Stimulated activated CD4-positive, alpha-beta T cell treated with anti-CD3 and anti-CD28 coated beads, Interleukin-1b, Interleukin-23, amount 100 ng/mL, for 24 hours (primary cell): ENCODE data around the gene IMMP2L.
"Not testable (repeated sequence)": the region's sequence is repeated elsewhere in the genome, so short reads cannot be mapped to it uniquely, and the experiment has no call there.

Experiments
- DNase-seq, 4 experiments: peaks; one replicate each; pipeline ENCODE4 v3.0.0-alpha.2; 2020; ENCODE audit warnings: low read depth in 4 of 4, low spot score in 1 of 4

The IMMP2L gene

DNA sequence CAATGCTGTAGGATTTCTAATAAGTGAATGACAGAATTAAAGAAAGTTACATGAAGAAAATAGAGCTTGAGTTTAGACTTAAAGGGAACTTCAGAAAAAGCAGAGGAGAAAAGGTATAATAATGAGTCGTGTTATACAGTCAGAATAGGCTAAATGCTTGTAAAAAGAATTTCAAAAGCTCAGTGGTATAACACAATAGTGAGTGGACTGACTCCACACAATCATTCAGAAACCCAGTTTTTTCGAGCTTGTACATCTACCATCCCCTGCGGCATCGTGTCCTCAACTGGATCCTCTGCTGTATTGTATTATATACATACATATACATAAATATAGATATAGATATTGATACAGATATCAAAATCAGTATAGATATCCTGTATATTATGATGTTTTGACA is 52.2 kb downstream of the IMMP2L start:
- DNase-seq, result no peak

DNA sequence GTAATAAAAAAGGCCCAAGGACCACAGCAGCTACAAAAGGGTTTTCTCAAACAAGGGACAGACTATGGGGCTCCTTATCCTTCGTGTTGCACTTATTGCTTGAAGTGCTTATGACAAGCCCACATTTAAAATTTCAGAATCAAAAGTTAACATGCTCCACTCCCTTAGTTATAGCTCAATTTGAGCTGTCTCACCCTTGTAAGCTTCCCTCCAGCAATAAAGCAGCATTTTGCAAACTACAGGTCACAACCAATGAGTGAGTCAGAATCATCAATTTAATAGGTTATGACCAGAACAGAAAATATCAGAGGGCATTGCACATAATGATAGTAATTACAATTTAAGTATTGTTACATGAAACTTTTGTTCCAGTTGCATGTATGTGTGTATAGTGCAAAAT is 53.0 kb downstream of the IMMP2L start:
- DNase-seq, result no peak

DNA sequence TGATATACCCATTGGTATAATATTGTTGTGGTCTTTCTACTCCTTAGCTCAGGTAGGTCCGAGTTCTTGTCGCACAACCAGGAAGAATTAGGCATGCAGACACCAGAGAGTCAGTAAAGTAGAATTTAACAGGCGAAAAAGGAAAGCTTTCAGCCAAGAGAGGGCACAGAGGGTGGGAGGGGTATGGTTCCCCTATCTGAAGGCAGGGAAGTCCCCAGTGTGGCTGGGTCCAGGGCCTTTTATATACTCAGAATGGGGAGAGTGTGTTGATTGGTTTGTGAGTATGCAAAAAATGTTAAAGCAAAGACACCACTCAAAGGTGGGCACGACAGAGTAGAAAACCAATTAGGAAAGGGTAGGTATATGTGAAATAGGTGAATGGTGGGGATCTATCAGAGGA is 53.9 kb downstream of the IMMP2L start:
- DNase-seq, result no peak

DNA sequence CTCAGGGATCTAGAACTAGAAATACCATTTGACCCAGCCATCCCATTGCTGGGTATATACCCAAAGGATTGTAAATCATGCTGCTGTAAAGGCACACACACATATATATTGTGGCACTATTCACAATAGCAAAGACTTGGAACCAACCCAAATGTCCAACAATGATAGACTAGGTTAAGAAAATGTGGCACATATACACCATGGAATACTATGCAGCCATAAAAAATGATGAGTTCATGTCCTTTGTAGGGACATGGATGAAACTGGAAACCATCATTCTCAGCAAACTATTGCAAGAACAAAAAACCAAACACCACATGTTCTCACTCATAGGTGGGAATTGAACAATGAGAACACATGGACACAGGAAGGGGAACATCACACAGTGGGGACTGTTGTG is 56.9 kb downstream of the IMMP2L start:
- DNase-seq, result not testable (repeated sequence)

DNA sequence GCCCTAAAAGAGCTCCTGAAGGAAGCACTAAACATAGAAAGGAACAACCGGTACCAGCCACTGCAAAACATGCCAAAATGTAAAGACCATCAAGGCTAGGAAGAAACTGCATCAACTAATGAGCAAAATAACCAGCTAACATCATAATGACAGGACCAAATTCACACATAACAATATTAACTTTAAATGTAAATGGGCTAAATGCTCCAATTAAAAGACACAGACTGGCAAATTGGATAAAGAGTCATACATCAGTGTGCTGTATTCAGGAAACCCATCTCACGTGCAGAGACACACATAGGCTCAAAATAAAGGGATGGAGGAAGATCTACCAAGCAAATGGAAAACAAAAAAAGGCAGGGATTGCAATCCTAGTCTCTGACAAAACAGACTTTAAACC is 60.5 kb downstream of the IMMP2L start:
- DNase-seq, result not testable (repeated sequence)

DNA sequence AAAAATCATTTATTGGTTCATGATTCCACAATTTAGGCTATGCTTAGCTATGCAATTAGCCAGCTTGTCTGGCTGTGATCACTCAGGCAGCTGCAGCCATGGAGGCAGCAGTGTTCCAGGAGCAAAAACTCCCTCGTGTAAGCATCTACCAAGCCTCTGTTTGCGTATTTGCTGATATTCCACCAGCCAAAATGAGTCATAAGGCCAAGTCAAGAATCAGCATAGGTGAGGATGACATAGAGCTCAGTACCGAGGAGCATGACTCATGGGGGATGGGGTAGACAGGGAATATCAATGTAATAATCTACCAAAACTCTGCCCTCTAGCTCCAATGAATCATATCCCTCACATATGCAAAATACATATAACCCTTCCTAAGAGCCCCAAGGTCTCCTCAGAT is 63.3 kb downstream of the IMMP2L start:
- DNase-seq, result peak in 1 of 4 experiments; percentile 9

DNA sequence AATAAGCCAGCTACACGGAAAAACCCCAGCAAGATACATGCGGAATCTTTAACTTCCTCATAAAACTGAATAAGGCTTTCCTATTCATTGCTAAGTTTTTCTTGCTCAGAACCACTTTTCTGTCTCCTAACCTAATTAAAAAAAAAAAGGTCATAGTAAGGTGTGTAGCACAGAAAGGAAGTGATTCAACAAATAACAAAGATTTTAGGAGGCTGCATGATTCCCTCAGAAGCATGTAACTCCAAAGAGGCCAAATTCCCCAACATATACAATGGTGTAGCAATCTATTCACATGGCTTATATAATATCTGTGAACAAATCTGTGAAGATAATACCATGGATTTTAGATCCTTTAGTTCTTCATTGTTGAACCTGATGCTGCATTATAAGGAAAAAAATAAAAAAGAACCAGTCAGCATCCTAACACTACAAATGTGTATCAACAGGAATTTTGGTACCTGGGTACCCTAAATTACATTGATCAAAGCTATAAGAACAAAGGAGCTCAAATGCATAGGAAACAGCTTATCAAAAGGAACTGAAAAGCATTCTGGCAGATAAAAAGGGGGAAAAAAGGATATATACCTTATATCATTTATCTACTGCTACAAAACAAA is 63.8 kb downstream of the IMMP2L start:
- DNase-seq, result no peak

DNA sequence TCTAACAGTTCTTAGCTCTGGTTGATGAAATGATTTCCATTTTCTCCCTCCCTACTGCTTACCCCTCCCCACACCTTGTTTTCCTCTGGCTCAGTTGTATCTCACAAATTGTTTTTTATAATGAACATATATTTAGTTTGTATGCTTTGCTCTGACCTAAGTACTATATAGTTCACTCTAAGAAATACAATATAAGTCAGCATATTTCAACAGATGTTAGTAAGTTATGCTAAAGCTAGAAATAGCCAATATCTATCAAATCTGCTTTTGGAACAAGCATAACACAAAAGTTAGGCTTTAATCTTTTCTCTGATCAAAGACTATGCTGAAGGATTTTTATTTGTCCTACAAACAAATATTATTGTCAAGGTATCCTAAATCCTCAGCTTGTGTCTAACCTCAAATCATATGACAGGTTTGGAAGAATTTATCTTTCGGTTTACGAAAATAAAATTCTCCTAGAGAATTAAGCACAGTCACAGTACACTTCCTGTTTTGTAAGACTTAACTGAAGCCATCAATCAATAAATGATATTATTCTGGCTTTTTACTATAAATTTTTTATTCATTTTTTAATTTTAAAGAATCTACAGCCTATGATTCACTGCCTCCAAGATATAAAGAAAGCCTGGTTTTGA is 67.0 kb downstream of the IMMP2L start:
- no peak for DNase-seq

DNA sequence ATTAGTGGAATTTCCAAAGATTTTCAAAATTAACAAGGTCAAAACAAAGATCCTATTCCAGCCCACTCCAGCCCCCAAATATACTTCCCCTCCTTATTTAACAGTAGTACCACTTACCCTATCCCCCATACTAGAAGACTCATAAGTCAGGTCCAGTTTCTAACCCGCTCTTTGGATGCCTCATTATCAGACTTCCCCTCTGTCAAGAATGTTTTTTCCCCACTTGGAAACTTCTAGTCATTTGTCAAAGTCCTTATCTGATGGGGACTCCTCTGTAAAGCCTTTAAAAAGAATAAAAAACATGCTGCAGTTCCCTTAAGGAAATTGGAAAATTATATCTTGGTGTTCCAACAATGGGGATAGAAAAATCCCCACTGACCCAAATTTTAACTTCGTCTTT is 70.1 kb downstream of the IMMP2L start:
- DNase-seq, result no peak

DNA sequence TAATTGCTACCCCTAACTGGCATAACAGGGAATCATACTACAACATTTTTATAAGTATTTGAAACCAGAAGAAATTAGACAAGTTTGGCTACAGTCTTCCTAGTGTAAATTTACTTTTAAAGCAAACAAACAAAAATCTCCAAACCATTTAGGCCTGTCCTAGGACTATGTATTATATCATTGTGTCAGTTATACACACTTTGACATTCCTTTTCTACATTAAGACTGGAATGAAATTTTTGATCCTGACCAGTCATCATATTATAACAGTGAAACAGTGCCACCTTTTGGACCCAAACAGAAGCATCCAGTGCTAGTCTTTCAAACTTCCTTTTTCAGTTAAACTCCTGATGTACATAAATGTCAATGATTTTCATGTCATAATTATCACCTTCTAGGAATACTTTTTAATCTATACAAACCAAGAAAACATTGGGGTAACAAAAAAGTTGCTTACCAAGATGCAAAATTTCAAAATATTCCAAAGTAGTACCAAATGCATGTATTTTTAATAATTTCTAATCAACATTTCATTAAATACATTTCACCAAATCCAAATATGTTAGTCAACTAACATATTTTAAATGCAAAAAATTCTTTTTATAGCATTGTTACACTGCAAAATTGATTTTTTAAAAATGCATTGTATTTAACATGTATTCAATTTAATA is 75.7 kb downstream of the IMMP2L start:
- DNase-seq, result no peak

DNA sequence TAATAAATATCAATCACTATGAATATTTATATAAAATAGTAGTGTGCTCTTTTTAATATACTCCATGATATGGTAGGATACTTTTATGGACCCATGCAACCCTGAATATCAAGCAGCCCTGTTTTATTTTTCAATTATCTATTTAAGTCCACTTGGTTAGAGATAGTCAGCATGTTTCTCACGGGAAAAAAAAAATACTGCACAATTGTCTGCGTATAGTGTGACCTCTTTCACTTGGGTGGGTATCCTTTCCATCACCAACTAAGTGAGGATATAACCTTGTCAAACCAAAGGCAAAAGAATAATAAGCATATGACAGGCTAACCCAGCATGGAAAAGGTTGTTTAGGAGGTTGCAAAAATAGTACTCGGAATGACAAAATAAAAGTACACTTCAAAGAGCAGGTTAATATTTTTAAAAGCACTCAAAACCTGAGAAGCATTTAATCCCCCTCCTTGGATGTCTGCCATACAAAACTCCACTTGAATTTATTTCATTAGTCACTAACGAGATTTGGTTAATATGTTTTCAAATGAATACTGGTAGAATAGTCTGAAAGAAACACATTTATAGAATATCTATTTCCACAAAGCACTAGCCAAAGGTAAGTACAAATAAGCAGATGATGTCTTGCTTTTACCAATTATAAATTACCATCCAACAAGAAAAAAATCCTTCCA is 76.5 kb downstream of the IMMP2L start:
- no peak for DNase-seq

DNA sequence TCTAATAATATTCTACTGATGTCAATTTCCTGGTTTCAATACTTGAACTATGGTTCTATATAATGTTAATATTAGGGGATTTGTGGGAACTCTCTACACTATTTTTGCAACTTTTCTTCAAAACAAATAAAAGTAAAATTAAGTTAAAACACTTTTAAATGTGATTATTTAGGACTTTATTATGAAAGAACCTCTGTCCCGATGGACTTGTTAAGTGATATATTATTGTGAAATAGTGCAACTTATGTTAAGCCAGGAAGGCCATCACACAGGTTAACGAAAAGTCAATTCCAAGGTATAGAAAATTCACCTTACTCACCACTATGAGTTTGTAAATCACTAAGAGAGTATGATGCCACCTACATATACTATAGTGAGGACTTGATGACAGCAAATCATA is 79.2 kb downstream of the IMMP2L start:
- no peak for DNase-seq

DNA sequence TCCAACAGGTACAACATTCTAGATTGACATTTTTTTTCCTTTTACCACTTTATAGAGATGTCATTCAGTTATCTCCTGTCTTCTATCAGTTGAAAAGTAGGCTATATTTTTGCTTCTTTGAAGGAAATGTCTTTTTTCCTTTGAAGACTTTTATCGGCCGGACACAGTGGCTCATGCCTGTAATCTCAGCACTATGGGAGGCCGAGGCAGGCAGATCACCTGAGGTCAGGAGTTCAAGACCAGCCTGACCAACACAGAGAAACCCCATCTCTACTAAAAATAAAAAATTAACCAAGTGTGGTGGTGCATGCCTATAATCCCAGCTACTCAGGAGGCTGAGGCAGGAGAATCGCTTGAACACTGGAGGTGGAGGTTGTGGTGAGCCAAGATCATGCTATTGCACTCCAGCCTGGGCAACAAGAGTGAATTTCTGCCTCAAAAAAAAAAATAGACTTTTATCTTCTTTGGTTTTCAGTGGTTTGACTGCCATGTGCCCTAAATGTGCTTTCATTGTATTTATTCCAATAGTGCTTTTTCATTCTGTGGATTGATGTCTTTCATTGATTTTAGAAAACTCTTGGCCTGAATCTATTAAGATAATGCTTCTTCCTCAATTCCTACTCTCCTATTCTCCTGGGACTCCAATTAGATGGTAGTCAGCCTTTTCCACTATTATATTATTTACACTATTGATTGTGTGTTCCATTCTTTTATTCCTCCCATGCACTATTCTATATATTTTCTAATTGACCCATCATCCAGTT is 84.6 kb downstream of the IMMP2L start:
- DNase-seq, result no peak

DNA sequence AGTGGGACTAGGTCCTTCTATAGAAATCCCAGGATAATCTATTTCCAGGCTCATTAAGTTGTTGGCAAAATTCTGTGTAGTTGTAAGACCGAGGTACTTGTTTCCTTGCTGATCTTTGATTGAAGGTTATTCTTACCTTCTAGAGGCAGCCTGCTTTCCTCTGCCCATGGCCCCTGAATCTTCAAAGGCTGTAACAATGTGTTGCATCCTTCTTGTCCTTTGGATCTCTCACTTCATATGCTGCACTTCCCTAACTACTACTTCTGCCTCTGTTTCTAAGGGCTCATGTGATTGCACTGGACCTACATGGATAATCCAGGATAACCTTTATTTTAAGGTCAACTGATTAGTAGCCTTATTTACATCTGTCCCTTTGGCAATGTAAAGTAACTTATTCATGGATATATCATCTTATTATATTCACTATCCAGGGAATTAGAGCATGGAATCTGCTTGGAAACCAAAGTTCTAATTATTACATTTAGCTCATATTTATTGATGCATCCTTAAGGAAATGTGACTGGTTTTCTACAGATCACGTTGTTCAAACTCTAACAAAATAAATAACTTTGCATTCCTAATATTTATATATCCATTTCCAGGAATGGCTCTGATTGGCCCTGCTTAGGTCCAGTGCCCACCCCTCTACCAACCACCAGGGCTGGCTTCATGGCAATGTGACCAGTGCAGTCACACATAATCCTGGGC is 85.6 kb downstream of the IMMP2L start:
- no peak for DNase-seq

DNA sequence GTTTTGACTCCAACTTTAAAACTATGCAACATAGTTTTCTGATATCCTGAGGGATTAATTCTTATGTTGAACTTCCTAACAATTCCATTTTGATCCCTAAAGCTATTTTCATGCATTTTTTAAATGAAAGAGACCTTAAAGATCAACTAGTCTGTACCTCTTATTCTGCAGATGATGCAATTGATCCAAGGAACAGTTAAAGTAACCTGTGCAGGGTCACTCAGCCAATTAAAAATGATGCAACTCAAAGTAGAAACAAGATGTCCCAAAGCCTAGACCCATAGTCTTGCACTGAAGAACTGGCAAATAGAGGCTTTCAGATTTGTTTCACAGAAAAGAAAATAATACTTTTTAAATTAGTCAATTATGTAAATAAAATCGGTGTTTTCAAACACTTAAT is 86.3 kb downstream of the IMMP2L start:
- DNase-seq, result no peak

DNA sequence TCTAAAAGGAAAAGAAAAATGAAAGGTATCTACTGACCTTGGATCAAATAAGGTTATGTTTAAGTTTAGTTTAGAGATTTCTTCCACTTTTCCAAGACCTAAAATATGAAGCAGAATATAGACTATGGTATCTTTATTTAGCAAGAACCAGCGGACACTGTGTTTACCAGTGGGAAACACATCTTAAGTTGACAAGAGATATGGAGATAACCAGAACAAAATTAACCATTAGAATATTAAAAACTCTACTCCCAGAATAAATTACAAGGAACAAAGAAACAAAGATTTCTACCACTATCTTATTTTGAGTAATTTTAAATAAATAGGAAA is 86.9 kb downstream of the IMMP2L start:
- no peak for DNase-seq

DNA sequence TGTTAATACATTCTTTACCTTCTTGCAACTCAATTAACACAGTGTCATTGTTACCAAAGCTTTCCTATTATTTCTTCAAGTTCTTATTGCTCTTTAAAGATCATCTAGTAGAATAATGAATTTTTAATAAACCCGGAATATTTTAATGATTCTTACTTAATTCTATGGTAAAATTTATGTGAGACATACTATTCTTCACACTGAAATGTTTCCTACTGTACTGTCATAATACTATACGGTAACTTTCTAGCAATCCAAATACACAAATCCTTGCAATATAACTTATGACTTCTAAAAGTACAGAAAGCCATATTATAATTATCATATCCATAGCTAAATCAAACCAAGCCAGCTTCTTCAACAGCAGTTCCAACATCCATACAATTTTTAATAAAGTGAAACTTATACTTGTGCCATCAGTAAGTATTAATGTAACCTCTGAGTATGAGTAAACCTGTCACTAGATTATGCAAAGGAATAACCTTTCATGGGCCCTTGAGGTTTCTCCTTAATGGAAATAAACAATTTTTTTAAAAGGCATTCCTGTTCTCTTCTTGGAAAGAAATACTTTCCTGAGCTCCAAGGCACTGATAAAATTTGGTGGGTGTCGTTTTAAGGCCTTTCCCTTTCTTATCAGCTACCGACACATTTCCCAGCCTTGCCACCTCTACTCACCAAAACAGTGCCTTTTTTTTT is 87.4 kb downstream of the IMMP2L start:
- no peak for DNase-seq

DNA sequence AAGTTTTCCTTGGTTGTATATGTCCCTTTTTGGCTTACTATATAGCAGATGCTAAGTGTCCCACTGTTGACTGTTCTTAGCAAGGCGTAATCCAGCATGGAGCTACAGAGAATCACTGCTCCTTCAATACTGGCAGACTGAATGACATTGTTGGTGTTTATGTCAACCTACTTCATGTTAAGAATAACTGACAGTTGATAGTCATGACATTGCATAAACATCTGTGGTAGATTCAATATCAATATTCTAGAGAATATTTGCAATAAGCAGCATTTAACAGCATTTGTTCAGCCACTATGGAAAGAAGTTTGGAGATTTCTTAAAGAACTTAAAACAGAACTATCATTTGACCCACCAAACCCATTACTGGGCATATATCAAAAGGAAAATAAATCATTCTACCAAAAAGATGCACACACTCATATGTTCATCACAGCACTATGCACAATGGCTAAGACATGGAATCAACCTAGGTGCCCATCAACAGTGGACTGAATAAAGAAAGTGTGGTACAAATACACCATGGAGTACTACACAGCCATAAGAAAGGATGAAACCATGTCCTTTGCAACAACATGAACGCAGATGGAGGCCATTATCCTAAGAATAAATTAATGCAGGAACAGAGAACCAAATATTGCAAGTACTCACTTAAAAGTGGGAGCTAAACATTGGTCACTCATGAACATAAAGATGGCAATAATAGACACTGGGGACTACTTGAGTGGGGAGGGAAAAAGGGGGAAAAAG is 88.7 kb downstream of the IMMP2L start:
- no peak for DNase-seq

DNA sequence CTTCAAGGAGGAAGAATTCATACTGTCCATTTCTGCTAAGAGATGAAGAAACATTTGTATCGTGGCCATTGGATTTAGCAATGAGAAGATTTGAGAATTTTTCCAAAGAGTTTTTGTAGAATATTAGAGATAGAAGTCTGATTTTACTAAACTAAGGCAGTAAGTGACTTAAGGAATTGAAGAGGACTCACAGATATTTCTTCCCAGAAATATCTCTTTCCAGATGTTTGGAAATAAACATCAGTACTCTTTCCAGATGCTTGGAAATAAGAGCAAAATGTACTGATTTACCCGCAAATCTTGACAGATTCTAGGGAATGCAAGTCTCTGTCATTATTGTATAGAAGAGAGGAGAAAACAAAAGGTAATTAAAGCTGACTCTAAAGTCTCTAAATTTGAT is 91.3 kb downstream of the IMMP2L start:
- no peak for DNase-seq

DNA sequence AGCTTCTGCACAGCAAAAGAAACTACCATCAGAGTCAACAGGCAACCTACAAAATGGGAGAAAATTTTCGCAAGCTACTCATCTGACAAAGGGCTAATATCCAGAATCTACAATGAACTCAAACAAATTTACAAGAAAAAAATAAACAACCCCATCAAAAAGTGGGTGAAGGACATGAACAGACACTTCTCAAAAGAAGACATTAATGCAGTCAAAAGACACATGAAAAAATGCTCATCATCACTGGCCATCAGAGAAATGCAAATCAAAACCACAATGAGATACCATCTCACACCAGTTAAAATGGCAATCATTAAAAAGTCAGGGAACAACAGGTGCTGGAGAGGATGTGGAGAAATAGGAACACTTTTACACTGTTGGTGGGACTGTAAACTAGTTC is 92.4 kb downstream of the IMMP2L start:
- DNase-seq, result not testable (repeated sequence)
